Measurements from ENCODE around the gene RNF34.

RNF34 gene

GRCh38 chr12:121405211-121405610 lies 5.3 kb downstream of the RNF34 start:
- H3K4me3 ChIP-seq (ENCODE audit: insufficient read length, low read depth): no peak overlapping the region
- H3K9ac ChIP-seq (ENCODE audit: insufficient read length, low read depth): no peak overlapping the region
- H3K9me3 ChIP-seq (ENCODE audit: insufficient read depth, low read length): no peaks in the 10 kb centered on the region
- H3K36me3 ChIP-seq (ENCODE audit: insufficient read depth, insufficient read length, low read length): peaks cover 63% of the 10 kb centered on the region
- no peak for DNase-seq (ENCODE audit: low read depth, low spot score)
- H3K4me1 ChIP-seq (ENCODE audit: insufficient read depth, insufficient read length): no peaks in the 10 kb centered on the region
- no peak for TF ChIP-seq SUZ12 (IDR thresholded peaks at IDR 0.05; ENCODE audit: extremely low read depth, insufficient read depth, insufficient read length)
- no peak for TF ChIP-seq YY1 (IDR thresholded peaks at IDR 0.05; ENCODE audit: insufficient read depth, insufficient read length)
- no peak for TF ChIP-seq ZNF274 (IDR thresholded peaks at IDR 0.05; ENCODE audit: low read depth, low read length)
- H3K27me3 ChIP-seq (ENCODE audit: insufficient read depth, insufficient read length): no peaks in the 10 kb centered on the region

GRCh38 chr12:121413917-121414316 lies 14.0 kb downstream of the RNF34 start:
- Histone ChIP-seq H3K4me3 (ENCODE audit: insufficient read length, low read depth) (no peak overlapping the region), H3K9ac (ENCODE audit: insufficient read length, low read depth) (no peak overlapping the region), H3K4me1 (ENCODE audit: insufficient read depth, insufficient read length) (no peaks in the 10 kb centered on the region), H3K27me3 (ENCODE audit: insufficient read depth, insufficient read length) (no peaks in the 10 kb centered on the region), H3K36me3 (ENCODE audit: insufficient read depth, insufficient read length, low read length) (peaks cover 67% of the 10 kb centered on the region), H3K9me3 (ENCODE audit: insufficient read depth, low read length) (no peaks in the 10 kb centered on the region)
- DNase-seq (ENCODE audit: low read depth, low spot score): no peak
- TF ChIP-seq SUZ12 (IDR thresholded peaks at IDR 0.05; ENCODE audit: extremely low read depth, insufficient read depth, insufficient read length) (no peak), YY1 (IDR thresholded peaks at IDR 0.05; ENCODE audit: insufficient read depth, insufficient read length) (no peak), ZNF274 (IDR thresholded peaks at IDR 0.05; ENCODE audit: low read depth, low read length) (no peak)

GRCh38 chr12:121417847-121418246 lies 17.9 kb downstream of the RNF34 start:
- H3K9ac ChIP-seq (ENCODE audit: insufficient read length, low read depth): no peak overlapping the region
- no peak for TF ChIP-seq SUZ12 (IDR thresholded peaks at IDR 0.05; ENCODE audit: extremely low read depth, insufficient read depth, insufficient read length)
- TF ChIP-seq ZNF274 (IDR thresholded peaks at IDR 0.05; ENCODE audit: low read depth, low read length): no peak
- TF ChIP-seq YY1 (IDR thresholded peaks at IDR 0.05; ENCODE audit: insufficient read depth, insufficient read length): no peak
- H3K9me3 ChIP-seq (ENCODE audit: insufficient read depth, low read length): no peaks in the 10 kb centered on the region
- H3K27me3 ChIP-seq (ENCODE audit: insufficient read depth, insufficient read length): no peaks in the 10 kb centered on the region
- H3K4me3 ChIP-seq (ENCODE audit: insufficient read length, low read depth): no peak overlapping the region
- no peak for DNase-seq (ENCODE audit: low read depth, low spot score)
- peaks cover 83% of the 10 kb centered on the region for H3K36me3 ChIP-seq (ENCODE audit: insufficient read depth, insufficient read length, low read length)
- no peaks in the 10 kb centered on the region for H3K4me1 ChIP-seq (ENCODE audit: insufficient read depth, insufficient read length)

GRCh38 chr12:121420109-121420508 lies 20.2 kb downstream of the RNF34 start:
- Histone ChIP-seq H3K4me1 (ENCODE audit: insufficient read depth, insufficient read length) (no peaks in the 10 kb centered on the region), H3K9me3 (ENCODE audit: insufficient read depth, low read length) (no peaks in the 10 kb centered on the region), H3K4me3 (ENCODE audit: insufficient read length, low read depth) (no peak overlapping the region), H3K27me3 (ENCODE audit: insufficient read depth, insufficient read length) (no peaks in the 10 kb centered on the region), H3K36me3 (ENCODE audit: insufficient read depth, insufficient read length, low read length) (peaks cover 93% of the 10 kb centered on the region), H3K9ac (ENCODE audit: insufficient read length, low read depth) (no peak overlapping the region)
- TF ChIP-seq ZNF274 (IDR thresholded peaks at IDR 0.05; ENCODE audit: low read depth, low read length) (no peak), SUZ12 (IDR thresholded peaks at IDR 0.05; ENCODE audit: extremely low read depth, insufficient read depth, insufficient read length) (no peak), YY1 (IDR thresholded peaks at IDR 0.05; ENCODE audit: insufficient read depth, insufficient read length) (no peak)
- DNase-seq (ENCODE audit: low read depth, low spot score): no peak

DNA sequence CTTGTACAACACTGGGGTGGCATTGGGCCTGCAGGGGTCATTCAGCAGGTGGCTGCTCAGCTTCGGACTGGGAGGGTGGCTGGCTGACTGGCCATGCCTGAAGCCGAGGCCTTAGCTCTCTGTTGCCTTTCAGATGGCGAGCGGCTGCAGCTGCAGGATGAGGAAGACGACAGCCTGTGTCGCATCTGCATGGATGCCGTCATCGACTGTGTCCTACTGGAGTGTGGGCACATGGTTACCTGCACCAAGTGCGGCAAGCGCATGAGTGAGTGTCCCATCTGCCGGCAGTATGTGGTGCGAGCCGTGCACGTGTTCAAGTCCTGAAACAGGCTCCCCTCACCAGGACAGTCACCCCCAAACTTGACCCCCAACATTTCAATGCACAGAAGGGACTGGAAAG lies 23.3 kb downstream of the RNF34 start:
- no peak overlapping the region for H3K9ac ChIP-seq (ENCODE audit: insufficient read length, low read depth)
- DNase-seq (ENCODE audit: low read depth, low spot score): no peak
- H3K4me3 ChIP-seq (ENCODE audit: insufficient read length, low read depth): no peak overlapping the region
- no peaks in the 10 kb centered on the region for H3K27me3 ChIP-seq (ENCODE audit: insufficient read depth, insufficient read length)
- H3K36me3 ChIP-seq (ENCODE audit: insufficient read depth, insufficient read length, low read length): peaks cover 95% of the 10 kb centered on the region
- H3K9me3 ChIP-seq (ENCODE audit: insufficient read depth, low read length): no peaks in the 10 kb centered on the region
- H3K4me1 ChIP-seq (ENCODE audit: insufficient read depth, insufficient read length): no peaks in the 10 kb centered on the region
- no peak for TF ChIP-seq ZNF274 (IDR thresholded peaks at IDR 0.05; ENCODE audit: low read depth, low read length)
- no peak for TF ChIP-seq YY1 (IDR thresholded peaks at IDR 0.05; ENCODE audit: insufficient read depth, insufficient read length)
- TF ChIP-seq SUZ12 (IDR thresholded peaks at IDR 0.05; ENCODE audit: extremely low read depth, insufficient read depth, insufficient read length): no peak

GRCh38 chr12:121423682-121424623 lies 24.0 kb downstream of the RNF34 start:
- H3K4me3 ChIP-seq (ENCODE audit: insufficient read length, low read depth): no peak overlapping the region
- DNase-seq (ENCODE audit: low read depth, low spot score): no peak
- TF ChIP-seq SUZ12 (IDR thresholded peaks at IDR 0.05; ENCODE audit: extremely low read depth, insufficient read depth, insufficient read length) (no peak), YY1 (IDR thresholded peaks at IDR 0.05; ENCODE audit: insufficient read depth, insufficient read length) (no peak), ZNF274 (IDR thresholded peaks at IDR 0.05; ENCODE audit: low read depth, low read length) (no peak)
- no peaks in the 10 kb centered on the region for H3K27me3 ChIP-seq (ENCODE audit: insufficient read depth, insufficient read length)
- no peaks in the 10 kb centered on the region for H3K9me3 ChIP-seq (ENCODE audit: insufficient read depth, low read length)
- no peak overlapping the region for H3K9ac ChIP-seq (ENCODE audit: insufficient read length, low read depth)
- H3K4me1 ChIP-seq (ENCODE audit: insufficient read depth, insufficient read length): no peaks in the 10 kb centered on the region
- H3K36me3 ChIP-seq (ENCODE audit: insufficient read depth, insufficient read length, low read length): peaks cover 95% of the 10 kb centered on the region

DNA sequence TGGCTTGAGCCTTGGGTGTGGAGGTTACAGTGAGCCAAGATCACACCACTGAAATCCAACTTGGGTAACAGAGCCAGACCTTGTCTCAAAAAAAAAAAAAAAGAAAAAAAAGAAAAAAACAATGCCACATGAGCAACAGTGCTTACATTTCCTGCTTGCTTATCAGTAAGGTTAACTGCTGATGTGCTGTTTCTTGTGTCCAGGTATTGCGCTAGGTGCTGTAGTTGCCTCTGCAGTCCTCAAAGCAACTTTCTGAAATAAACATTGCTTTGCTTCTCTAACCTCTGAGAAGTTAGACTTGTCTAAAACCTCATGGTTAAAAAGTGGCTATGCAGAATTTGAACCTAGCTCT lies 24.7 kb downstream of the RNF34 start:
- H3K36me3 ChIP-seq (ENCODE audit: insufficient read depth, insufficient read length, low read length): peaks cover 95% of the 10 kb centered on the region
- no peak for TF ChIP-seq YY1 (IDR thresholded peaks at IDR 0.05; ENCODE audit: insufficient read depth, insufficient read length)
- no peak for TF ChIP-seq SUZ12 (IDR thresholded peaks at IDR 0.05; ENCODE audit: extremely low read depth, insufficient read depth, insufficient read length)
- TF ChIP-seq ZNF274 (IDR thresholded peaks at IDR 0.05; ENCODE audit: low read depth, low read length): no peak
- no peak overlapping the region for H3K4me3 ChIP-seq (ENCODE audit: insufficient read length, low read depth)
- H3K9ac ChIP-seq (ENCODE audit: insufficient read length, low read depth): no peak overlapping the region
- no peaks in the 10 kb centered on the region for H3K4me1 ChIP-seq (ENCODE audit: insufficient read depth, insufficient read length)
- no peaks in the 10 kb centered on the region for H3K9me3 ChIP-seq (ENCODE audit: insufficient read depth, low read length)
- DNase-seq (ENCODE audit: low read depth, low spot score): no peak
- H3K27me3 ChIP-seq (ENCODE audit: insufficient read depth, insufficient read length): no peaks in the 10 kb centered on the region
